ENCODE results near the gene DNAH12.

- TF ChIP-seq CTCF (conservative IDR thresholded peaks at IDR 0.05 in 1 of 2, IDR thresholded peaks at IDR 0.05 in 1 of 2; ENCODE audit: low read depth in 1 of 2, low read length in 2 of 2) (no peak), EZH2 (IDR thresholded peaks at IDR 0.05; ENCODE audit: low read length, missing control alignments) (no peak)
These were observed 32.0 kb upstream of the DNAH12 start for GRCh38 chr3:57575966-57576626.

All from fibroblast of lung (primary cell).